ENCODE data around the gene RHBDD3.
A peak's percentile ranks its signal among the peaks of the same experiment; 100 is the strongest.

RHBDD3 gene

GRCh38 chr22:29269230-29269604 lies 1.4 kb upstream of the RHBDD3 start:
- no peak for TF ChIP-seq CTCF (IDR thresholded peaks at IDR 0.05; ENCODE audit: low read depth, low read length, missing control alignments)
- no peak for DNase-seq (ENCODE audit: low read depth)

GRCh38 chr22:29268511-29269229 lies 889 bp upstream of the RHBDD3 start:
- no peak for DNase-seq (ENCODE audit: low read depth)
- H3K4me3 ChIP-seq (ENCODE audit: low read depth, low read length): peak overlapping the region; percentile 96
- TF ChIP-seq CTCF (IDR thresholded peaks at IDR 0.05; ENCODE audit: low read depth, low read length, missing control alignments): no peak

More at GRCh38 chr22:29269230-29269604, 1.4 kb upstream of the RHBDD3 start:
- peak overlapping the region; percentile 96 for H3K4me3 ChIP-seq (ENCODE audit: low read depth, low read length)

- no peak for DNase-seq (ENCODE audit: low read depth)
- peak overlapping the region; percentile 96 for H3K4me3 ChIP-seq (ENCODE audit: low read depth, low read length)
- TF ChIP-seq CTCF (IDR thresholded peaks at IDR 0.05; ENCODE audit: low read depth, low read length, missing control alignments): no peak
Measured at GRCh38 chr22:29267462-29267857, 321 bp downstream of the RHBDD3 start.

GRCh38 chr22:29266564-29267461 lies 968 bp downstream of the RHBDD3 start:
- no peak for DNase-seq (ENCODE audit: low read depth)
- peak overlapping the region; percentile 96 for H3K4me3 ChIP-seq (ENCODE audit: low read depth, low read length)
- TF ChIP-seq CTCF (IDR thresholded peaks at IDR 0.05; ENCODE audit: low read depth, low read length, missing control alignments): no peak

- DNase-seq (ENCODE audit: low read depth): no peak
- no peak for TF ChIP-seq CTCF (IDR thresholded peaks at IDR 0.05; ENCODE audit: low read depth, low read length, missing control alignments)
- no peak overlapping the region for H3K4me3 ChIP-seq (ENCODE audit: low read depth, low read length)
Measured at GRCh38 chr22:29265929-29266328, 1.9 kb downstream of the RHBDD3 start.

- no peak overlapping the region for H3K4me3 ChIP-seq (ENCODE audit: low read depth, low read length)
- DNase-seq (ENCODE audit: low read depth): no peak
- TF ChIP-seq CTCF (IDR thresholded peaks at IDR 0.05; ENCODE audit: low read depth, low read length, missing control alignments): no peak
Measured at GRCh38 chr22:29265305-29265704, 2.5 kb downstream of the RHBDD3 start.

All from GM12864 (cell line).